ENCODE results near the gene GCAT.

GRCh38 chr22:37768273-37768672 lies 39.5 kb upstream of the GCAT start:
- TF ChIP-seq POLR2A (IDR thresholded peaks at IDR 0.05; ENCODE audit: low read length) (no peak), GATA1 (IDR thresholded peaks at IDR 0.05; ENCODE audit: low read depth, low read length) (no peak)

Data from erythroblast (primary cell).